Thoracic aorta (tissue), 2 donors: Measurements from ENCODE around the gene NRSN1. TPM values are rescaled to one million over a fixed set of nuclear protein-coding genes. Genes with fewer than 3 reads are reported as not detected.

ENCODE experiments used
- ATAC-seq: fragments of 150-250 bp; one replicate; pipeline ENCODE4 v1.8.0; 2017; ENCODE audit warnings: low read depth; ENCODE audit not compliant: insufficient number of reproducible peaks, low FRiP score
- DNase-seq: peaks from one replicate; pipeline ENCODE4 v3.0.0-alpha.2; 2020; ENCODE audit warnings: low spot score
- H3K27ac ChIP-seq, 2 donors: fragments of 200-600 bp; sonication (generic); 1 replicate in 1 of 2; 2 replicates in 1 of 2; pipeline ENCODE4 v1.5.1; 2016; ENCODE audit warnings: mild to moderate bottlenecking in 2 of 2, moderate library complexity in 2 of 2
- H3K27me3 ChIP-seq: fragments of 200-600 bp; sonication (generic); replicated peaks from 2 replicates; pipeline ENCODE4 v1.6.0; 2016; ENCODE audit warnings: mild to moderate bottlenecking; ENCODE audit not compliant: insufficient read depth
- H3K36me3 ChIP-seq: fragments of 200-600 bp; sonication (generic); one replicate; pipeline ENCODE4 v1.5.1; 2016
- H3K4me1 ChIP-seq, 2 donors: fragments of 200-600 bp; sonication (generic); 1 replicate in 1 of 2; 2 replicates in 1 of 2; pipeline versions ENCODE4 v1.5.1 to v1.6.0; 2016; ENCODE audit warnings: low read depth in 2 of 2, mild to moderate bottlenecking in 1 of 2; ENCODE audit not compliant: control insufficient read depth in 1 of 2
- H3K4me3 ChIP-seq: fragments of 200-600 bp; sonication (generic); 2 replicates; pipeline ENCODE4 v1.5.1; 2016; ENCODE audit warnings: mild to moderate bottlenecking
- H3K9me3 ChIP-seq: fragments of 200-600 bp; sonication (generic); 2 replicates; pipeline ENCODE4 v1.5.1; 2016
- total RNA-seq, 2 donors: library from RNA; depleted of rRNA; stranded (reverse); fragments of >200 nt; gene quantifications; one replicate each; pipeline versions ENCODE4 v1.1.0 to v1.2.3, GENCODE V29; 2016
- TF ChIP-seq, protein P1 (sequence below): fragments of 200-600 bp; sonication (generic); IDR thresholded peaks from one replicate; pipeline ENCODE4 v1.5.1; 2019; ENCODE audit warnings: antibody characterized with exemption

The NRSN1 gene
- total RNA-seq, 2 donors from 2014 or later: not detected

DNA sequence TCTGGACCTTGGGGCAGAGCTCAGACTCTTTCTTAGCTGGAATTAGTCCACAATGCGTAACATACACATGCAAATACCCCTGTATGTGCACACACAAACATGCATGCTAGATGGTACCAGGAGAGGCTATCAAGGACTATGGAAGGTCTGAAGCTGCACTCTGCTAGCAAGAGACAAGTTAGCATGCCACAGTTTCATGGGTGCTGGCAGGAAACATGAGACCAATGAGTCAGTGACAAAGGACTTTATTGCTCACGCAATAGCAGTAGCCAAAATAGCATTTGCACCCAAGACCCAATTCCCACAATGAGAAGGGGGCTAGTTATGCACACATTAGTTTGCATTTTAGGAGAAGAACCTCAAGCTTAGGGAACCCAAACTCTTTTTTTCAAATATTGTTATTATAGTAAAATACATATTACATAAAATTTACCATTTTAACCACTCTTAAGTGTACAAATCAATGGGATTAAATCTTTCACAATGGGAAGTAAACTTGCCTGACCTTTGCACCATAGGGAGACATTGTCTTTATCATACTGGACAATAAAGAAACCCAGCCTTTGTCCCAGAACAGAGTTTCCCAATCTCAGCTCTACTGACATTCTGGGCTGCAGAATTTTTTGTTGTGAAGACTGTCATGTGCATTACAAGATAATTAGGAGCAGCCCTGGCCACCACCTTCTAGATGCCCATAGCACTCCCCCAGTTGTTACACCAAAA lies 69.1 kb downstream of the NRSN1 start:
- TF ChIP-seq, protein P1, sequence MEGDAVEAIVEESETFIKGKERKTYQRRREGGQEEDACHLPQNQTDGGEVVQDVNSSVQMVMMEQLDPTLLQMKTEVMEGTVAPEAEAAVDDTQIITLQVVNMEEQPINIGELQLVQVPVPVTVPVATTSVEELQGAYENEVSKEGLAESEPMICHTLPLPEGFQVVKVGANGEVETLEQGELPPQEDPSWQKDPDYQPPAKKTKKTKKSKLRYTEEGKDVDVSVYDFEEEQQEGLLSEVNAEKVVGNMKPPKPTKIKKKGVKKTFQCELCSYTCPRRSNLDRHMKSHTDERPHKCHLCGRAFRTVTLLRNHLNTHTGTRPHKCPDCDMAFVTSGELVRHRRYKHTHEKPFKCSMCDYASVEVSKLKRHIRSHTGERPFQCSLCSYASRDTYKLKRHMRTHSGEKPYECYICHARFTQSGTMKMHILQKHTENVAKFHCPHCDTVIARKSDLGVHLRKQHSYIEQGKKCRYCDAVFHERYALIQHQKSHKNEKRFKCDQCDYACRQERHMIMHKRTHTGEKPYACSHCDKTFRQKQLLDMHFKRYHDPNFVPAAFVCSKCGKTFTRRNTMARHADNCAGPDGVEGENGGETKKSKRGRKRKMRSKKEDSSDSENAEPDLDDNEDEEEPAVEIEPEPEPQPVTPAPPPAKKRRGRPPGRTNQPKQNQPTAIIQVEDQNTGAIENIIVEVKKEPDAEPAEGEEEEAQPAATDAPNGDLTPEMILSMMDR: no peak
- no peak overlapping the region for H3K27ac ChIP-seq
- DNase-seq: no peak
- no peak overlapping the region for H3K4me3 ChIP-seq
- ATAC-seq: no peak
- H3K9me3 ChIP-seq: no peaks in the 10 kb centered on the region
- no peaks in the 10 kb centered on the region for H3K36me3 ChIP-seq
- no peaks in the 10 kb centered on the region for H3K27me3 ChIP-seq
- no peaks in the 10 kb centered on the region for H3K4me1 ChIP-seq

DNA sequence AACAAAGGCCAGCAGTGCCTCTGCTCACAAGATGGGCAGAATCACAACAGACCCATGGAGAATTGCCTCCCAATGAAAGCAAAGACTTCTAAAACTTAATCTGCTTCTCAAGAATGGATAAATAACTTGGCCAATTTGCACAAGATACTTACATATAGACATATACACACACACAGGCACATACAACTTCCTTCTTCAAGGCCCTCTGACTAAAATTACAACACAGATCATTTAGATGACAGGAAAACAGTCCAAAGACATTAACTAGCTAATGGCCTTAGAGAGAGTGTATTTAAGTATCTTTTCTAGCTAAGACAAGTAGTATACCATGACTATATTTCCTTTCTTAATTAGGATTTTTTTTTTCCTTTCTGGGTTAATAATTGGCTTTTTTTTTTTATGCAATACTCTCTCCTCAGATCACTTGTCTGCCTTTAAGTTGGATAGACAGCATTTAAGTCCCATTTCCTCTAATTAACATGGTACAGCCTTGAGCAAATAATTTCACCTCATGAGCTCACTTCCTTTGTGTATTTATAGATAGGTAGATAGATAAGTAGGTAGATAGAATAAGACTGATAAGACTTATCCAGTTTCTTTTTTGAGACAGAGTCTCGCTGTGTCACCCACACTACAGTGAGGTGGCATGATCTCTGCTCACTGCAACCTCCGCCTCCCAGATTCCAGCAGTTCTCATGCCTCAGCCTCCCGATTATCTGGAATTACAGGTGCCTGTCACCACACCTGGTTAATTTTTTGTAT lies 70.0 kb downstream of the NRSN1 start:
- no peak for ATAC-seq
- Histone ChIP-seq H3K27ac (no peak overlapping the region), H3K4me3 (no peak overlapping the region), H3K36me3 (no peaks in the 10 kb centered on the region), H3K9me3 (no peaks in the 10 kb centered on the region), H3K4me1 (no peaks in the 10 kb centered on the region), H3K27me3 (no peaks in the 10 kb centered on the region)
- TF ChIP-seq, protein P1: no peak
- DNase-seq: no peak

Other genes starting within 250 kb of the NRSN1 start
- gene DCDC2, start 231.8 kb downstream of the NRSN1 start, total RNA-seq: not detected